Stimulated activated CD8-positive, alpha-beta memory T cell treated with anti-CD3 and anti-CD28 coated beads, Interleukin-2, amount 100 ng/mL, for 48 hours (primary cell): ENCODE measurements around the gene CKS1B.
A peak's percentile ranks its signal among the peaks of the same experiment; 100 is the strongest.
"Not testable (repeated sequence)": the region's sequence is repeated elsewhere in the genome, so short reads cannot be mapped to it uniquely, and the experiment has no call there.

ENCODE experiments used
- DNase-seq, 2 donors: peaks; one replicate each; pipeline ENCODE4 v3.0.0-alpha.2; 2020; ENCODE audit warnings: low read depth in 2 of 2

The CKS1B gene

GRCh38 chr1:154987326-154987725, 12.8 kb downstream of the CKS1B start:
- DNase-seq: no peak

GRCh38 chr1:154988058-154988954, 13.8 kb downstream of the CKS1B start:
- DNase-seq: no peak

GRCh38 chr1:154989195-154989860, 14.8 kb downstream of the CKS1B start:
- no peak for DNase-seq

- DNase-seq: no peak
Measured at GRCh38 chr1:154990276-154990675, 15.8 kb downstream of the CKS1B start.

- no peak for DNase-seq
Measured at GRCh38 chr1:154992721-154993571, 18.5 kb downstream of the CKS1B start.

GRCh38 chr1:154993572-154994268, 19.2 kb downstream of the CKS1B start, which contains the start of gene LENEP:
LENEP (plus strand) TSS chr1:154993586; CDS start chr1:154993608, 22 bp downstream.
- DNase-seq: no peak

- DNase-seq: no peak
Measured at GRCh38 chr1:154994269-154994587, 19.7 kb downstream of the CKS1B start.

- no peak for DNase-seq
Measured at GRCh38 chr1:154994591-154994990, 20.1 kb downstream of the CKS1B start.

GRCh38 chr1:154995301-154995983, 21.0 kb downstream of the CKS1B start:
- DNase-seq: not testable (repeated sequence)

GRCh38 chr1:154996966-154997701, 22.7 kb downstream of the CKS1B start:
- no peak for DNase-seq

- DNase-seq: no peak
Measured at GRCh38 chr1:154998201-154998780, 23.8 kb downstream of the CKS1B start.

- DNase-seq: peak; percentile 72 to 81
Measured at GRCh38 chr1:154998818-154999570, 24.5 kb downstream of the CKS1B start.

GRCh38 chr1:154999571-155000410, 25.3 kb downstream of the CKS1B start:
- peak; percentile 54 to 72 for DNase-seq

GRCh38 chr1:155000411-155000725, 25.9 kb downstream of the CKS1B start:
- no peak for DNase-seq

- DNase-seq: peak; percentile 82
Measured at GRCh38 chr1:155000726-155001424, 26.4 kb downstream of the CKS1B start.

GRCh38 chr1:155001425-155001674, 26.9 kb downstream of the CKS1B start:
- DNase-seq: no peak

GRCh38 chr1:155001675-155002463, 27.4 kb downstream of the CKS1B start:
- DNase-seq: peak; percentile 97 to 98
